K562 (cell line): ENCODE results near the gene MATN1. TPM values are rescaled to one million over a fixed set of nuclear protein-coding genes. Genes with fewer than 3 reads are reported as not detected.

Experiments used
- ARID2 ChIP-seq: fragments of 450-650 bp; IDR thresholded peaks from 2 replicates; pipeline ENCODE4 v1.6.1; 2017; ENCODE audit warnings: antibody characterized with exemption, mild to moderate bottlenecking
- GATAD2A ChIP-seq: fragments of 450-650 bp; IDR thresholded peaks from 2 replicates; pipeline ENCODE4 v1.6.1; 2017
- MXI1 ChIP-seq: IDR thresholded peaks from 2 replicates; pipeline ENCODE4 v1.6.1; 2011; ENCODE audit warnings: low read depth, mild to moderate bottlenecking, improper control_type of control experiment, low read length
- RBFOX2 ChIP-seq: fragments of 200-400 bp; formaldehyde crosslinking; IDR thresholded peaks from 2 replicates; pipeline ENCODE4 v1.6.1; 2017; ENCODE audit warnings: low read depth, mild to moderate bottlenecking, low read length, moderate library complexity
- STAG1 ChIP-seq: sonication (generic); formaldehyde crosslinking; IDR thresholded peaks from 2 replicates; pipeline ENCODE4 v1.5.0; 2020; ENCODE audit warnings: missing genetic modification reagents, borderline replicate concordance
- ZC3H8 ChIP-seq: fragments of 450-650 bp; IDR thresholded peaks from 2 replicates; pipeline ENCODE4 v1.6.1; 2017
- ZNF133 ChIP-seq: fragments of 250-450 bp; sonication (Bioruptor Pico); IDR thresholded peaks from 2 replicates; pipeline ENCODE4 v1.4.0; 2020; ENCODE audit warnings: mild to moderate bottlenecking
- ZNF24 ChIP-seq: fragments of 450-650 bp; IDR thresholded peaks from 2 replicates; pipeline ENCODE4 v1.6.1; 2016
- ZNF766 ChIP-seq: fragments of 200-800 bp; sonication (Bioruptor generic); conservative IDR thresholded peaks from 2 replicates; pipeline ENCODE4 v1.6.1; 2016; ENCODE audit warnings: missing genetic modification characterization, missing compliant biosample characterization
- ZNF79 ChIP-seq: fragments of 250-450 bp; sonication (Bioruptor Pico); IDR thresholded peaks from 2 replicates; pipeline ENCODE4 v1.4.0; 2020; ENCODE audit warnings: low read depth, mild to moderate bottlenecking, moderate library complexity
- polyA plus RNA-seq, 8 experiments: library from polyadenylated mRNA; depleted of rRNA in 4 of 8; stranded (reverse) in 5 of 8; unstranded in 3 of 8; fragments of >200 nt; fragmentation: Nextera tagmentation in 2 of 8; fragmentation: Illumina TruSeq in 1 of 8; extraction: Ambion mirVana in 2 of 8; extraction: Trizol in 1 of 8; gene quantifications; 2 replicates each; pipeline versions ENCODE4 v1.2.1 to v1.2.3, GENCODE V29; 2011 to 2014; ENCODE audit warnings: inconsistent platforms in 1 of 8, missing spikeins in 1 of 8
- total RNA-seq, 7 experiments: library from RNA; depleted of rRNA in 6 of 7; stranded (reverse); fragments of >200 nt in 6 of 7; fragmentation: Illumina TruSeq in 2 of 7; extraction: Trizol in 2 of 7; gene quantifications; 2 replicates each; pipeline versions ENCODE4 v1.2.1 to v1.2.3, GENCODE V29; 2011 to 2021; ENCODE audit warnings: low replicate concordance in 1 of 7
- TF ChIP-seq, protein P1 (sequence below), 2 experiments: IDR thresholded peaks; 2 replicates each; pipeline ENCODE4 v1.6.1; 2012; ENCODE audit warnings: improper control_type of control experiment in 2 of 2, low read depth in 2 of 2, low read length in 2 of 2, borderline replicate concordance in 1 of 2
- TF ChIP-seq, protein P2 (sequence below): fragments of 450-650 bp; IDR thresholded peaks from 2 replicates; pipeline ENCODE4 v1.6.1; 2018; ENCODE audit warnings: mild to moderate bottlenecking, low read depth; ENCODE audit not compliant: partially characterized antibody
- TF ChIP-seq, protein P3 (sequence below): sonication (generic); formaldehyde crosslinking; IDR thresholded peaks from 2 replicates; pipeline ENCODE4 v1.8.0; 2022; ENCODE audit warnings: missing genetic modification reagents, mild to moderate bottlenecking, moderate library complexity, borderline replicate concordance
- TF ChIP-seq, protein P4 (sequence below): fragments of 250-450 bp; sonication (Bioruptor Pico); IDR thresholded peaks from 2 replicates; pipeline ENCODE4 v1.5.0; 2021; ENCODE audit warnings: mild to moderate bottlenecking, borderline replicate concordance

MATN1 gene
- total and polyA plus RNA-seq, 9 of the 15 experiments (the other 6 are each of a cell fraction or from before 2014, with no cell fraction given) = 0.10 to 2.3 (median 1.2) TPM

DNA sequence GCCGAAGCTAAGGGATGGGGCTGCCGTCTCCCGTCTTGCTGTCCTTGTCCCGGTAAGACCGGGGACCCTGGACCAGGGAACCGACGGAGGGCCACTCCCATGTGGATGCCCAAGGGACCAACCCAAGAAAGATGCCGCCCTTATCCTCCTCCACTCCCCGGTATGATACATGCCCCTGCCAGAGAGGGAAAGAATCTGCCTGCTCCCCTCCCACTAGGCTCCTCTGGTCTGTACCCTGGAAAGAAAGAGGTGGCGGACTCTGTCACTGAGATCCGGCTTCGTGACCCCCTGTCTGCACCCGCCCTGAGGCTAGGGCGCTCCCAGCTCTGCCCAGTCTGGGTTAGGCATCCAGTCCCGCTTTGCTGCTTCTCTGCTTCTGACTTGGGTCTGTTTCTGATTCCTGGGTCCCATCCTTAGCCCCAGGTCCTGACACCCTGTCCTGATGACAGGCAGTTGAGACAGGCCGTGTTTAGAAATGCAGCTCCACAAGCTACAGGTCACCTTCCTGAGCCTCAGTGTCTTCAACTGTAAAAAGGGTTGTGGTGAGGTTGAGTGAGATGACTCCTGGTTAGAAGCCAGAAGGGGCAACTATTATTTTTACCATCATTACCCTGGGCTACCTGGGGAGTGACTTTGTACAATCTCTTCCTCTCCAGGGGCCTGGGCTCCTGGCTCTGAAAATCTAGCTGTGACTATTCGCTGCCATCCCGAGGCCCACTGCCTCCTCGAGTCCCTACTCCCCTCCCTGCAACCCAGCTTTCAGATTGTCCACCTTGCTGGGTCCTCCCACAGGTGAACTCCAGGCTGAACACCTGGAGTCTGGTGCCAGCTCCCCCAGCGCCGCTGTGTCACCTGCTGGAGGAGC lies 3.7 kb downstream of the MATN1 start (continued):
- TF ChIP-seq, protein P1, sequence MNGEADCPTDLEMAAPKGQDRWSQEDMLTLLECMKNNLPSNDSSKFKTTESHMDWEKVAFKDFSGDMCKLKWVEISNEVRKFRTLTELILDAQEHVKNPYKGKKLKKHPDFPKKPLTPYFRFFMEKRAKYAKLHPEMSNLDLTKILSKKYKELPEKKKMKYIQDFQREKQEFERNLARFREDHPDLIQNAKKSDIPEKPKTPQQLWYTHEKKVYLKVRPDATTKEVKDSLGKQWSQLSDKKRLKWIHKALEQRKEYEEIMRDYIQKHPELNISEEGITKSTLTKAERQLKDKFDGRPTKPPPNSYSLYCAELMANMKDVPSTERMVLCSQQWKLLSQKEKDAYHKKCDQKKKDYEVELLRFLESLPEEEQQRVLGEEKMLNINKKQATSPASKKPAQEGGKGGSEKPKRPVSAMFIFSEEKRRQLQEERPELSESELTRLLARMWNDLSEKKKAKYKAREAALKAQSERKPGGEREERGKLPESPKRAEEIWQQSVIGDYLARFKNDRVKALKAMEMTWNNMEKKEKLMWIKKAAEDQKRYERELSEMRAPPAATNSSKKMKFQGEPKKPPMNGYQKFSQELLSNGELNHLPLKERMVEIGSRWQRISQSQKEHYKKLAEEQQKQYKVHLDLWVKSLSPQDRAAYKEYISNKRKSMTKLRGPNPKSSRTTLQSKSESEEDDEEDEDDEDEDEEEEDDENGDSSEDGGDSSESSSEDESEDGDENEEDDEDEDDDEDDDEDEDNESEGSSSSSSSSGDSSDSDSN (IDR thresholded peaks at IDR 0.05; ENCODE audit: borderline replicate concordance in 1 of 2, low read depth in 2 of 2, low read length in 2 of 2) = no peak
- TF ChIP-seq STAG1 (peak; percentile 97; the same call in 1 of the 2 replicates), RBFOX2 (0 out of 2 replicates have a peak, but pooled peaks have one; percentile 62), ARID2 (peak; percentile 95; the same call in 1 of the 2 replicates), ZC3H8 (0 out of 2 replicates have a peak, but pooled peaks have one; percentile 12), ZNF24 (0 out of 2 replicates have a peak, but pooled peaks have one; percentile 15), MXI1 (0 out of 2 replicates have a peak, but pooled peaks have one; percentile 54), ZNF79 (CRISPR knock-in tag) (no peak), ZNF766 (CRISPR knock-in tag) (no peak), GATAD2A (peak; percentile 63; the same call in 1 of the 2 replicates), ZNF133 (CRISPR knock-in tag) (no peak)
- TF ChIP-seq, protein P2, sequence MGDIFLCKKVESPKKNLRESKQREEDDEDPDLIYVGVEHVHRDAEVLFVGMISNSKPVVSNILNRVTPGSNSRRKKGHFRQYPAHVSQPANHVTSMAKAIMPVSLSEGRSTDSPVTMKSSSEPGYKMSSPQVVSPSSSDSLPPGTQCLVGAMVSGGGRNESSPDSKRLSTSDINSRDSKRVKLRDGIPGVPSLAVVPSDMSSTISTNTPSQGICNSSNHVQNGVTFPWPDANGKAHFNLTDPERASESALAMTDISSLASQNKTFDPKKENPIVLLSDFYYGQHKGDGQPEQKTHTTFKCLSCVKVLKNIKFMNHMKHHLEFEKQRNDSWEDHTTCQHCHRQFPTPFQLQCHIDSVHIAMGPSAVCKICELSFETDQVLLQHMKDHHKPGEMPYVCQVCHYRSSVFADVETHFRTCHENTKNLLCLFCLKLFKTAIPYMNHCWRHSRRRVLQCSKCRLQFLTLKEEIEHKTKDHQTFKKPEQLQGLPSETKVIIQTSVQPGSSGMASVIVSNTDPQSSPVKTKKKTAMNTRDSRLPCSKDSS = no peak
- TF ChIP-seq, protein P3, sequence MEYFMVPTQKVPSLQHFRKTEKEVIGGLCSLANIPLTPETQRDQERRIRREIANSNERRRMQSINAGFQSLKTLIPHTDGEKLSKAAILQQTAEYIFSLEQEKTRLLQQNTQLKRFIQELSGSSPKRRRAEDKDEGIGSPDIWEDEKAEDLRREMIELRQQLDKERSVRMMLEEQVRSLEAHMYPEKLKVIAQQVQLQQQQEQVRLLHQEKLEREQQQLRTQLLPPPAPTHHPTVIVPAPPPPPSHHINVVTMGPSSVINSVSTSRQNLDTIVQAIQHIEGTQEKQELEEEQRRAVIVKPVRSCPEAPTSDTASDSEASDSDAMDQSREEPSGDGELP (CRISPR knock-in tag) = no peak; the same call in 1 of the 2 replicates
- TF ChIP-seq, protein P4, sequence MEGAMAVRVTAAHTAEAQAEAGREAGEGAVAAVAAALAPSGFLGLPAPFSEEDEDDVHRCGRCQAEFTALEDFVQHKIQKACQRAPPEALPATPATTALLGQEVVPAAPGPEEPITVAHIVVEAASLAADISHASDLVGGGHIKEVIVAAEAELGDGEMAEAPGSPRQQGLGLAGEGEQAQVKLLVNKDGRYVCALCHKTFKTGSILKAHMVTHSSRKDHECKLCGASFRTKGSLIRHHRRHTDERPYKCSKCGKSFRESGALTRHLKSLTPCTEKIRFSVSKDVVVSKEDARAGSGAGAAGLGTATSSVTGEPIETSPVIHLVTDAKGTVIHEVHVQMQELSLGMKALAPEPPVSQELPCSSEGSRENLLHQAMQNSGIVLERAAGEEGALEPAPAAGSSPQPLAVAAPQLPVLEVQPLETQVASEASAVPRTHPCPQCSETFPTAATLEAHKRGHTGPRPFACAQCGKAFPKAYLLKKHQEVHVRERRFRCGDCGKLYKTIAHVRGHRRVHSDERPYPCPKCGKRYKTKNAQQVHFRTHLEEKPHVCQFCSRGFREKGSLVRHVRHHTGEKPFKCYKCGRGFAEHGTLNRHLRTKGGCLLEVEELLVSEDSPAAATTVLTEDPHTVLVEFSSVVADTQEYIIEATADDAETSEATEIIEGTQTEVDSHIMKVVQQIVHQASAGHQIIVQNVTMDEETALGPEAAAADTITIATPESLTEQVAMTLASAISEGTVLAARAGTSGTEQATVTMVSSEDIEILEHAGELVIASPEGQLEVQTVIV (CRISPR knock-in tag) = no peak
